NCI-H1436 treated with DMSO at 0.1 percent for 48 hours (cell line): ENCODE results near the gene AACS.

ENCODE experiments used
- DNase-seq: peaks from one replicate; lab custom pipeline; 2025; lab: John Stamatoyannopoulos, UW

Gene AACS

DNA sequence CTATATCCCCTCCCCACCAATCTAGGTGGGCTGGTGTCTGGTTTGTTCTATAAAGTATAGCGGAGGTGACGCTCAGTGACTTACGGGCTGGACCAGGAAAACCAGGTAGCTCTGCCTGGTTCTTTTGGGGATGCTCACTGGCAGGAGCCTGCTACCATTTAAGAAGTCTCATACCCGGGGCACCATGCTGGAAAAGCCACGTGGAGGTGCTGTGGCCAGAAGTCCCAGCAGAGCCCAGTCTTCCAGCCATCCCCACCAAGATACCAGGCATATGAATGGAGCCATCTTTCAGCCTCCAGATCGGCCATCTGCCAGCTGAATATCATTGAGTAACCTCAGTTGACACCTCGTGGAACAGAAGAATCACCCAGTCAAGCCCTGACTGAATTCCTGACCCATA, 87.2 kb downstream of the AACS start:
- DNase-seq: no peak

- DNase-seq: no peak
Measured at GRCh38 chr12:125155366-125155765, 90.1 kb downstream of the AACS start.

GRCh38 chr12:125157177-125157576, 91.9 kb downstream of the AACS start:
- no peak for DNase-seq

- DNase-seq: no peak
Measured at GRCh38 chr12:125159702-125160101, 94.5 kb downstream of the AACS start.

DNA sequence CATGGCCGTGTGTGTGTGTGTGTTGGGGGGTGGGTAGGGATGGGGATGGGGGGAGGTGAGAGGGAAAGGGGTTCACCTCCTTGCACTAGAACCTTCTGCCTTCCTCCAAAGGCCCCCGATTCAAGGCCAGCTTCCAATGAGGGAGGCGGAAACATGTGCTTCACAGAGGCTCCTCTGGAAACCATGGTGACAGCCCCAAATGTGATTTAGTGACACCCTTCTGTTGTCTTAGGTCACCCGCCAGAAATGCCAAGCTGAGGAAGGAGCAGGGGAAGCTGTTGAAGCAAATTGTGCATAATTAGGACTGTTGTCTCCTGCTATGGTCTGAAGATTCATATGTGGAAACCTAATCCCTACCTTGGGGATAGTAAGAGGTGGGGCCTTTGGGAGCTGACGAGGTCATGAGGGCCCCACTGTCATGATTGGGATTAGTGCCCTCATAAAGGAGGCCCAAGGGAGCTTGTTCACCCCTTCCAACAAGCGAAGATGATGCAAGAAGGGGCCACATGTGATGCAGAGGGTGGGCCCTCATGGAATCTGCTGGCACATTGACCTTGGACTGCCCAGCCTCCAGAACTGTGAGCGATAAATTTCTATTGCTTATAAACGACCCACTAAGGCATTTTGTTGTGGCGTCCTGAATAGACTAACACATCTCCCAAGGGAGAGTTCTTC, 95.2 kb downstream of the AACS start:
- no peak for DNase-seq

DNA sequence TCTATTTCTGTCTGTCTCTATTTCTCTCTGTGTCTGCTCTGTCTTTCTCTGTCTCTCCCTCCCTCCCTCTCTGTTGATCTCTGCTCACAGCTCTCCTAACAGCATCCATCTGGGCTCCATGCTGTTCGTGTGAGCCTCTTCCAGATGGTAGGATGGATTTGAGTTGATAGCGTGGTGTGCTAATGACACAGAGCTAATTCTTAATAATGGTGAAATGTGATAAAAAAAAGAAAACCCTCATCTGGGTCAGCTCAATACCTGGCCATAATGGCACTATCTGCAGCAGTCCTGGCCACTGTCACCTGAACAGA, 96.4 kb downstream of the AACS start:
- no peak for DNase-seq

- DNase-seq: no peak
Measured at GRCh38 chr12:125162489-125163028, 97.3 kb downstream of the AACS start.

DNA sequence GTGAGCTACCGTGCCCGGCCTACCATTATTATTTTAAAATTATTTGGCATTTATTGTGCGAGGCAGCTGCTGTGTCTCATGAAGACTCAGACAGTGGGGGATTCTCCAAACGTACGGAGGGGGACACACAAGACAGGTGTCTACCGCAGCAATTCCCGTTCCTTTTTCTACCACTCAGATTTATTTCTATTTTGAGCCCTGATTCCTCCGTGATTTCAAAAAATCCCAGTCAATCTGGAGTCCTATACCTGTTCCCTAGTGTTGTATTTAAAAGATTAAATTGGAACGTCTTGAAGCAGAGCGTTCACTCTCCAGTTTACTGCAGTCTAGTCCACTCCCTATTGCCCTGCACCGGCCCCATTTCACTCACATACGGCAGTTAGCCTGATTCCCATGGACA, 97.9 kb downstream of the AACS start:
- no peak for DNase-seq

- DNase-seq: no peak
Measured at GRCh38 chr12:125164541-125164940, 99.3 kb downstream of the AACS start.

DNA sequence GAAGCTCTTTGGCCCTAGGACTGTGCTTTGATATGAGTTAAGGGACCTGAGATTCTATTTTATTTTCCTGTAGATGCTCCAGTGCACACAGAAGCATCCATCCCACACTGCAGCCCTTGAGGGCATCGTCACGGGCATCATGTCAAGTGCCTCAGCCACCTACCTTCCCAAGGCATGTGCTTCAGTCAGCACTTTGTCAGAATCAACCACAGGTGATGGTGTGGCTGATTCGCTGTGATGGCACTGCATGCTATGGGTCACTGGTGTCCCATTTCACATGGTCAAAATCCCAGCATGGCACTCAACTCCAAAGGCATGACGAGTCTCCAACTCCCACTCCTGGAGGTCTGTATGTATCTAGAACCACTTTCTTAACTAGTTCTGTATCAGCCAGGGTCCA, 100.8 kb downstream of the AACS start:
- DNase-seq: no peak

- DNase-seq: no peak
Measured at GRCh38 chr12:125167658-125168057, 102.4 kb downstream of the AACS start.

GRCh38 chr12:125169451-125169850, 104.2 kb downstream of the AACS start:
- DNase-seq: no peak

- no peak for DNase-seq
Measured at GRCh38 chr12:125169870-125170269, 104.6 kb downstream of the AACS start.

GRCh38 chr12:125171267-125171666, 106.0 kb downstream of the AACS start:
- no peak for DNase-seq

GRCh38 chr12:125172231-125172850, 107.1 kb downstream of the AACS start:
- DNase-seq: no peak

- no peak for DNase-seq
Measured at GRCh38 chr12:125175576-125175975, 110.3 kb downstream of the AACS start.

GRCh38 chr12:125178222-125178621, 113.0 kb downstream of the AACS start:
- DNase-seq: no peak

DNA sequence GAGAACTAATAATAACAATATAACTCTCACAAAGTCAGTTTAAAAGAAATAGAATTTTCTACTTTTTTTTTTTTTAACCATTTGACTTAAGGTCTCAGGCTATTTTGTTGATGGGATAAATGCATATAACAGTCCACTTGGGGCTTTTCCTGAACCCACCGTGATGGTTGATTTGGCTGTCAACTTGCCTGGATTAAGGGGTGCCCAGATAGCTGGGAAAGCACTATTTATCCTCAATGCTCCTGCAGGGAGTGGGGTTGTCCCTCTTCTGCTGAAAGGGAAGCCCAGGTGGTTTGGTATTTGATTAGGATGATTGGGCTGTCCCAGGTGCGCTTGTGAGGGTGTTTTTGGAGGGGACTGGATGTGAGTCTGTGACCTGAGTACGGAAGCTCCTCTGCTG, 114.9 kb downstream of the AACS start:
- no peak for DNase-seq

DNA sequence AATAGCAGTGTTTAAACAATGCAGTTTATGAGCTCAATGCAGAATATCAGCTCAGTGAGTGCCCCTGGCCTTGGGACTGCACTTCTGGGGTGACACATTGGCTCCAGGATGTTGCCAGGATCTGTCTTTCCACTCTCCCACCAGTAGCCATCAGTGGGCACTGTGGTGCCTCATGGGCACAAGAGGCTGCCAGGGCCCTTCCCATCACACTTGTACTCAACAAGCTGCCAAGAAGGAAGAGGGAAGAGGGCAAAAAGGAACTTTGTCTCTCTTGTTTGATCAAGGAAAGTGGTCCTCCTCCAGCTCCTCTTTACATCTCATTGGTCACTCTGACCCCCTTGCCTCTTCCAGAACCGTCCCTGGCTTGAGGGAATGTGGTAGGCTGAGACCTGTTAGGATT, 115.9 kb downstream of the AACS start:
- no peak for DNase-seq

DNA sequence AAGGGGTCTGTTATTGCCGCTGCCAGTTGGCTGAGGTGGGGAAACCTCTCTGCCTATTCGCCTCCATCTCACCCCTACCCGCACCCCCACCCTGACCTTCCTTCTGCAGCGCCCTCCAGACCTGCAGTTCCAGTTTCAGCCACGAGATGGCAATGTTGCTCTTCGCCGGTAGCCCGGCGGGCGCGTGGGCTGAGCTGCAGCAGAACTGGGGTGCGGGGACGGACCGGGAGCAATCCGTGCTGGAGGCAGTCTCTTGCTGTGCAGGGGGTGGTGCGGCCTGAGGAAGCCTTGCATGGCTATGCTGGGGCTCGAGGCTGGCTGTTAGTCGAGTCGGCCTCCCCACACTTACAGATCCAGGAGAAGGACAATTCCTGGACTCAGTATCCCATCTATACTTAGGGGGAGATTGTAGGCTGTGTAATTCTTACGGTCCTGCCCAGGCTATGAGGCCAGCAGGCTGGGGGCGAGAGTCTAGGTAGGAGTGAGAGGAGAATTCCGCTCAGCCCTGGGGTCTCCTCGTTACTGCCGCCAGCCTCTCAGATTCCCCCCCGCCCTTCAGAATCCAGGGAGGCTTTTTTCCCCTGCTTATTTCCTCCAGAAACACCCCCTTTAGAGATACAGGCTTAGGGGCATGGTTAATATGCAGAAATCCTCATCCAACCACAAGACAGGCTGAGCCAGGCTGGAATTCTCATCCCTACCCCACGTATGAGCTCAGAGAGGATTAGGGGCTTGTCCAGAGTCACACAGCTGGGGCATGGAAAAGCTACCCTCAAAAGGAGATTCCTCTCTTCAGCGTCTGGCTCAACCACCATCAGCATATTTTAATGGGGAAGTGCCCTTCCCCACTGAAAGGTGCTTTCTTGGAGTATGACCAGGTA, 118.2 kb downstream of the AACS start:
- no peak for DNase-seq

- no peak for DNase-seq
Measured at GRCh38 chr12:125184213-125184967, 119.2 kb downstream of the AACS start.

GRCh38 chr12:125185311-125185739, 120.1 kb downstream of the AACS start:
- DNase-seq: no peak
